NT2/D1 (cell line): ENCODE data around the gene HNF1A.

ENCODE experiments used
- SUZ12 ChIP-seq: IDR thresholded peaks from 2 replicates; pipeline ENCODE4 v1.6.1; 2011; ENCODE audit not compliant: insufficient read length, insufficient read depth; ENCODE audit errors: extremely low read depth
- ZNF274 ChIP-seq: IDR thresholded peaks from 2 replicates; pipeline ENCODE4 v1.6.1; 2011; ENCODE audit warnings: mild to moderate bottlenecking, low read depth, low read length

GRCh38 chr12:120964298-120964697, 14.0 kb upstream of the HNF1A start:
- TF ChIP-seq SUZ12, result no peak
- TF ChIP-seq ZNF274, result no peak
